ENCODE data around the gene ZFYVE27.

DNA sequence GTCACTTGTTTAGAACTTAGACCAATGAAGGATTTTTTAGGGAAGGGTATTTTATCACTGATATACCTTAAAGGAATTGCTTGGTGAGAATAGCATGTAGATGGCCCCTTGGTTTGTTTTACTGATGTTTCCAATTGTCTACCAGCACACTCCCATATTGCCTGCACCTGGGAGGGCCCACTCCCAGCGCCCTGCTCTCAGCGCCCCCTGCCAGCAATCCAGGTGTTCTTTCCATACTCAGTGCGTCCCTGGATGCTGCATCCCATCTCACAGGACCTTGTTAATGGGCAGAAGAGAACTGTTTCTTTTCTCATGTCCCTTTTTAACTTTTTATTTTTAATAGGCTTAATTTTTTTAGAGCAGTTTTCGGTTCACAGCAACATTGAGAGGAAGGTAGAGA lies 59.0 kb downstream of the ZFYVE27 start:
- TF ChIP-seq, protein P1, sequence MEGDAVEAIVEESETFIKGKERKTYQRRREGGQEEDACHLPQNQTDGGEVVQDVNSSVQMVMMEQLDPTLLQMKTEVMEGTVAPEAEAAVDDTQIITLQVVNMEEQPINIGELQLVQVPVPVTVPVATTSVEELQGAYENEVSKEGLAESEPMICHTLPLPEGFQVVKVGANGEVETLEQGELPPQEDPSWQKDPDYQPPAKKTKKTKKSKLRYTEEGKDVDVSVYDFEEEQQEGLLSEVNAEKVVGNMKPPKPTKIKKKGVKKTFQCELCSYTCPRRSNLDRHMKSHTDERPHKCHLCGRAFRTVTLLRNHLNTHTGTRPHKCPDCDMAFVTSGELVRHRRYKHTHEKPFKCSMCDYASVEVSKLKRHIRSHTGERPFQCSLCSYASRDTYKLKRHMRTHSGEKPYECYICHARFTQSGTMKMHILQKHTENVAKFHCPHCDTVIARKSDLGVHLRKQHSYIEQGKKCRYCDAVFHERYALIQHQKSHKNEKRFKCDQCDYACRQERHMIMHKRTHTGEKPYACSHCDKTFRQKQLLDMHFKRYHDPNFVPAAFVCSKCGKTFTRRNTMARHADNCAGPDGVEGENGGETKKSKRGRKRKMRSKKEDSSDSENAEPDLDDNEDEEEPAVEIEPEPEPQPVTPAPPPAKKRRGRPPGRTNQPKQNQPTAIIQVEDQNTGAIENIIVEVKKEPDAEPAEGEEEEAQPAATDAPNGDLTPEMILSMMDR (IDR thresholded peaks at IDR 0.05; ENCODE audit: low read depth, low read length), result no peak
- no peak for TF ChIP-seq EZH2phosphoT487 (IDR thresholded peaks at IDR 0.05; ENCODE audit: low read depth)
